GM12801 (cell line): ENCODE results near the gene APH1A.

Experiments used
- CTCF ChIP-seq: IDR thresholded peaks from one replicate; pipeline ENCODE4 v1.5.1; 2011; ENCODE audit warnings: control low read depth; ENCODE audit not compliant: insufficient read length; ENCODE audit errors: extremely low read depth

Gene APH1A

GRCh38 chr1:150256198-150256553 lies 12.6 kb downstream of the APH1A start:
- no peak for TF ChIP-seq CTCF

DNA sequence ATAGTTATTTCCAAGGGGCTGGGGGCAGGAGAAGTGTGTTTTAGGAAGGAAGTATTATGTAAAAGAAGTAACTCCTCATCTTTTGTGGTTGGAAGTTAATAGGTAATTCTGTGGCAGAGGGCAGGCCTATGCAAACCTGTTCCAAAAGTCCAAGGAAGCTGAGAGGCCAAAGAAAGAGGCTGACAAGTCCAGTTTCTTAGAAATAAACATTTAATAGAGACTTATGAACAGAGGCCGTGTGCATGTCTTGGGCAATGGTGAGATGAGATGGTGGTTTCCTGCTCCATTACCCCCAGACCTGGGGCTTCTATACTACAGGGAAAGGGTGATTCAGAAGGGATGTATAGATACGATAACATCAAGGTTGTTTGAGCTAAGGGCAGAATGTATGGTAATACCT lies 18.9 kb downstream of the APH1A start:
- TF ChIP-seq CTCF = no peak

DNA sequence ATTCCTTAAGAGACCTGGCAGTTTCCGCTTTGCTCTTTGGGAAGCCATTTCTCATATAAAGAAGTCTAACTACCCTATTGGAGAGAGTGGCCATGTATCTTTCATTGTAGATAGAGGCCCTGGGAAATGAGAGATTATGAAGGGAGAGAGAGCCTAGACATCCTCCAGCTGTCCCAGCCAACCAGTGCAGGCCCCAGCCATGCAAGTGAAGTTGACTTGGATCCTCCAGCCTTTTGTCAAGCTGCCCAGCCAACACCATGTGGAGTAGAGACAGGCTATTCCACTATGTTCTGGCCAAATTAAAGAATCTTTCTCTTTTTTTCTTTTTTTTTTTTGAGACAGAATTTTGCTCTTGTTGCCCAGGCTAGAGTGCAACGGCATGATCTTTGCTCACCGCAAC lies 25.8 kb downstream of the APH1A start:
- TF ChIP-seq CTCF = no peak

- TF ChIP-seq CTCF = no peak
Measured at GRCh38 chr1:150237746-150238145, 31.1 kb downstream of the APH1A start.

- no peak for TF ChIP-seq CTCF
Measured at GRCh38 chr1:150236614-150237100, 32.2 kb downstream of the APH1A start.

DNA sequence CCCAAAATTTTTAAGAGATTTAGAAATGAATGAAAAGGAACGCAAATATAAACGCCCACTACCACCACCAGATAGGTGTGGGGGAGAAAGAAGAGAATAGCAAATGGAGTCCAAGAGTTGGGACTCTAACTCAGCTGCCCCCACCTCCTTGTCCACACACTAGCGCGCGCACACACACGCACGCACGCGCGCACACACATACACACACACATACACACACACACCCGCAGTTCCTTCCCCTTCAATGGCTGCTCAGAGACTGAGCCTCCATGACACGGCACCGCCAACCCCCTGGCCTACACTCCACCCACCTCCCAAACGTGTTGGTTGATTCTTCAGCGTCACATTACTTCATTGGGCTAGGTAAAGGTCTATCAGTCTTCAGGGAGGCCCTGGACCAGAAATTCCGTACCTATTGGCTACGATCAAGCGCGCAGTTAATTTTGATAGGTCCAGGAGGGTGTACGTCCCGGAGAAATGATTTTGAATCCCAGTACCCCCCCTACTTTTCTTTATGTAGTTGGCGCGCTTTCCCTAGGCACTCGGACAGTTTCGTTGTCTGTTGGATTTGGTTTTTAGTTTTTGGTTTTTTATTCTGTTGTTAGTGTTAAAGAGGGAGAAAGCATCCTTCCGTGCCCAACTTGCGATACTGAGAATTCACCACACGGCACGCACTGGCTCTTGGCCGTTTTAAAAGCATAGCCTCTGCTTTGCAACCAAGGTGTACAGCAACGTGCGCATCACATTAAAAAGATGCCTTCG lies 32.8 kb downstream of the APH1A start, which contains the start of gene ANP32E:
TSS of gene ANP32E (minus strand) at position 261 of the 762 bp plus-strand sequence. CDS start 326 bp downstream, outside the sequence.
- TF ChIP-seq CTCF = no peak

DNA sequence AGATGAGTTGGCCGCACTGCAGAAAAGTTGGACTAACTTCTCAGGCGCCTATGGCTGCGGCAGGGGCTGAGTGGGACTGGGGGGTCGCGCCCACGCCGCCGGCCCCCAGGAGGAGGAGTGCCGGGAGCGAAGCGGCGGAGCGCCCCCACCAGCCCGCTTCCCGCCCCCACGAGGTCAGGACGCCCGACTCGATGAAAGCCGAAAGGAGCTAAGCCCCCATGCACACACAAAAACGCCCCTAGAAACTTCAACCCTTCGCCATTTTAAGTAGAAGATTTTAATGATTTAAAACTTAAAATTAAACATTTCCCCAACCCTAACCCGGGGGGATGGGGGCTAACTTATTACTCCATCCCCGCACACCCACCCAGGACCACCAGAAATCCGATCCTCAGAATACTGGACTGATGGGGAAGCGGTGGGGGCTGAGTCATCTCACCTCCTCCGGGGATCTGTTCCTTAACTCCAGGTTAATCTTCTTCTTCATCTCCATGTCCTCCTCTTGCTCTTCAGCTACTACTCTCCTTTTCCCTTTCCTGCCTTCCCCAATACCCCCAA lies 33.4 kb downstream of the APH1A start:
- no peak for TF ChIP-seq CTCF
